ENCODE measurements around the gene PRKCA.

Gene PRKCA

GRCh38 chr17:66831383-66832210 is 529.2 kb downstream of the PRKCA start:
- DNase-seq = no peak

- DNase-seq = no peak
Measured at GRCh38 chr17:66833201-66833600, 530.8 kb downstream of the PRKCA start.

GRCh38 chr17:66834426-66834918 is 532.1 kb downstream of the PRKCA start:
- no peak for DNase-seq

GRCh38 chr17:66834919-66835454 is 532.6 kb downstream of the PRKCA start, which contains the start of gene CACNG5:
Gene CACNG5, plus strand, starts transcription at chr17:66835117. Its CDS starts 42,216 bp downstream, at chr17:66877333.
- no peak for DNase-seq

GRCh38 chr17:66835476-66835875 is 533.1 kb downstream of the PRKCA start:
- DNase-seq = no peak

GRCh38 chr17:66836063-66837005 is 533.9 kb downstream of the PRKCA start:
- DNase-seq = no peak

GRCh38 chr17:66837226-66837625 is 534.8 kb downstream of the PRKCA start:
- no peak for DNase-seq

- DNase-seq = no peak
Measured at GRCh38 chr17:66837885-66838665, 535.7 kb downstream of the PRKCA start.

GRCh38 chr17:66839616-66840015 is 537.2 kb downstream of the PRKCA start:
- DNase-seq = no peak

GRCh38 chr17:66840061-66840460 is 537.6 kb downstream of the PRKCA start:
- DNase-seq = no peak

GRCh38 chr17:66841328-66841727 is 538.9 kb downstream of the PRKCA start:
- DNase-seq = no peak

GRCh38 chr17:66841744-66842143 is 539.3 kb downstream of the PRKCA start:
- DNase-seq = no peak

GRCh38 chr17:66842505-66842904 is 540.1 kb downstream of the PRKCA start:
- no peak for DNase-seq

GRCh38 chr17:66842959-66843358 is 540.5 kb downstream of the PRKCA start:
- no peak for DNase-seq

- no peak for DNase-seq
Measured at GRCh38 chr17:66843627-66844026, 541.2 kb downstream of the PRKCA start.

- no peak for DNase-seq
Measured at GRCh38 chr17:66847704-66848103, 545.3 kb downstream of the PRKCA start.

- no peak for DNase-seq
Measured at GRCh38 chr17:66848496-66848895, 546.1 kb downstream of the PRKCA start.

GRCh38 chr17:66849032-66849655 is 546.7 kb downstream of the PRKCA start:
- DNase-seq = no peak

GRCh38 chr17:66849851-66850580 is 547.6 kb downstream of the PRKCA start:
- no peak for DNase-seq

GRCh38 chr17:66850692-66851091 is 548.3 kb downstream of the PRKCA start:
- DNase-seq = no peak

GRCh38 chr17:66855204-66855603 is 552.8 kb downstream of the PRKCA start:
- peak; percentile 20 for DNase-seq

All from EL (cell line).